AG09319 (cell line): ENCODE results near the gene APOL2.
"Not testable (repeated sequence)": the region's sequence is repeated elsewhere in the genome, so short reads cannot be mapped to it uniquely, and the experiment has no call there.

Source experiments
- DNase-seq: peaks from one replicate; pipeline ENCODE4 v3.0.0-alpha.2; 2010; ENCODE audit warnings: low read depth; ENCODE audit errors: extremely low read depth
- TF ChIP-seq, protein P1 (sequence below): IDR thresholded peaks from 2 replicates; pipeline ENCODE4 v1.5.1; 2011; ENCODE audit warnings: low read depth, mild to moderate bottlenecking, inconsistent platforms, low read length, moderate library complexity

APOL2 gene

GRCh38 chr22:36215981-36216380 is 23.3 kb downstream of the APOL2 start:
- DNase-seq = no peak
- TF ChIP-seq, protein P1, sequence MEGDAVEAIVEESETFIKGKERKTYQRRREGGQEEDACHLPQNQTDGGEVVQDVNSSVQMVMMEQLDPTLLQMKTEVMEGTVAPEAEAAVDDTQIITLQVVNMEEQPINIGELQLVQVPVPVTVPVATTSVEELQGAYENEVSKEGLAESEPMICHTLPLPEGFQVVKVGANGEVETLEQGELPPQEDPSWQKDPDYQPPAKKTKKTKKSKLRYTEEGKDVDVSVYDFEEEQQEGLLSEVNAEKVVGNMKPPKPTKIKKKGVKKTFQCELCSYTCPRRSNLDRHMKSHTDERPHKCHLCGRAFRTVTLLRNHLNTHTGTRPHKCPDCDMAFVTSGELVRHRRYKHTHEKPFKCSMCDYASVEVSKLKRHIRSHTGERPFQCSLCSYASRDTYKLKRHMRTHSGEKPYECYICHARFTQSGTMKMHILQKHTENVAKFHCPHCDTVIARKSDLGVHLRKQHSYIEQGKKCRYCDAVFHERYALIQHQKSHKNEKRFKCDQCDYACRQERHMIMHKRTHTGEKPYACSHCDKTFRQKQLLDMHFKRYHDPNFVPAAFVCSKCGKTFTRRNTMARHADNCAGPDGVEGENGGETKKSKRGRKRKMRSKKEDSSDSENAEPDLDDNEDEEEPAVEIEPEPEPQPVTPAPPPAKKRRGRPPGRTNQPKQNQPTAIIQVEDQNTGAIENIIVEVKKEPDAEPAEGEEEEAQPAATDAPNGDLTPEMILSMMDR = no peak

DNA sequence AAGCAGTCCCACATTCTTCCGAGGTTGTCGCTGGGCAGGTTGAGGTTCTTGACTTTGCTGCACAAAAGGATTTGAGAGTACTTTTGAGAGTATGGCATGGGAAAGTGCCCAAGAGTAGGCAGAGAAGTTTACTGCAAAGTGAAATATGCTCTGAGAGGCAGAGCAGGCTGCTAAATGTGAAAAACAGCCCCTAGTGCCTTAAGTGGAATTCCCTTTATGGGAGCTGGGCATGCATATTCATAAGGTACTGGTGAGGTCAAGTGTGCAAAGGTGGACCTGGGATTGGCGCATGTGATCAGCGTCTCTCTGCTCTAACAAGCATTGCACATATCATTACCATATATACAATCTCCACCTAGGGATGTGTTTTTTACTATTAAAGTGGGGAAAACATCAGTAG is 25.7 kb downstream of the APOL2 start:
- DNase-seq = no peak
- TF ChIP-seq, protein P1 = no peak

GRCh38 chr22:36212901-36213300 is 26.4 kb downstream of the APOL2 start:
- TF ChIP-seq, protein P1 = no peak
- DNase-seq = no peak

GRCh38 chr22:36211237-36211861 is 28.0 kb downstream of the APOL2 start:
- no peak for DNase-seq
- TF ChIP-seq, protein P1 = no peak

GRCh38 chr22:36210224-36210623 is 29.1 kb downstream of the APOL2 start:
- no peak for DNase-seq
- TF ChIP-seq, protein P1 = no peak

- not testable (repeated sequence) for DNase-seq
Measured at GRCh38 chr22:36209488-36209908, 29.8 kb downstream of the APOL2 start.

DNA sequence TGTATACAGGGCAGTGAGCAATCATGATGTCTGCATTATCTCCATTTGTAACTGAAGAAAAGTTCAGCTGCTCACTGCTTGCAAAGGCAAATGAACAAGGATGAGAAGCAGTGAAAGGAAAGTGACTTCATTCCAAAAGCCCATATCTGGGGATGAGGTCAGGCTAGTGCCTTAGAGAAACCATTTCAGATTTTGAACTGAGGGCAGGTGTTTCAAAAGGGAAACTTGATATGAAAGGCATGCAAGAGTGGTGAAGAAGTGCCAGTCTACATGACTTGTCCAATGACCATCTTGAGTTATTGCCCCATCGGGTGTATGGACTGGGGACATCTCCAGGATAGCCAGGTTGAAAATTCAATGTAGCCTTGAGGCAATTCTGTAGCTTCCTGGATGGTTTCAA is 30.4 kb downstream of the APOL2 start:
- DNase-seq = no peak
- TF ChIP-seq, protein P1 = no peak

GRCh38 chr22:36208162-36208765 is 31.1 kb downstream of the APOL2 start:
- DNase-seq = no peak
- TF ChIP-seq, protein P1 = no peak
